HEK293 (cell line): ENCODE data around the gene AKAP8L.

Experiments
- KLF16 ChIP-seq: fragments of 450-650 bp; formaldehyde crosslinking; IDR thresholded peaks from 2 replicates; pipeline ENCODE4 v1.5.1; 2017; ENCODE audit warnings: missing biosample characterization, missing genetic modification characterization
- KLF7 ChIP-seq: fragments of 450-650 bp; formaldehyde crosslinking; IDR thresholded peaks from 2 replicates; pipeline ENCODE4 v1.5.1; 2016; ENCODE audit warnings: missing biosample characterization, missing genetic modification characterization, borderline replicate concordance
- KLF9 ChIP-seq: fragments of 450-650 bp; formaldehyde crosslinking; IDR thresholded peaks from 2 replicates; pipeline ENCODE4 v1.5.1; 2016; ENCODE audit warnings: missing biosample characterization, missing genetic modification characterization, low read depth
- MEIS1 ChIP-seq: sonication (generic); formaldehyde crosslinking; IDR thresholded peaks from 2 replicates; pipeline ENCODE4 v1.8.1; 2022; ENCODE audit warnings: missing genetic modification reagents, mild to moderate bottlenecking, borderline replicate concordance
- SETDB1 ChIP-seq: IDR thresholded peaks from one replicate; pipeline ENCODE4 v1.6.1; 2017; ENCODE audit warnings: mild to moderate bottlenecking, low read length, moderate library complexity, mixed read lengths; ENCODE audit not compliant: insufficient read length
- SP3 ChIP-seq: fragments of 450-650 bp; formaldehyde crosslinking; IDR thresholded peaks from 2 replicates; pipeline ENCODE4 v1.5.1; 2016; ENCODE audit warnings: missing biosample characterization, missing genetic modification characterization
- TCF7L2 ChIP-seq: IDR thresholded peaks from 2 replicates; pipeline ENCODE4 v1.6.1; 2011; ENCODE audit warnings: low read depth, mild to moderate bottlenecking, inconsistent platforms, low read length, moderate library complexity, borderline replicate concordance
- WT1 ChIP-seq: fragments of 450-650 bp; formaldehyde crosslinking; IDR thresholded peaks from 2 replicates; pipeline ENCODE4 v1.5.1; 2016; ENCODE audit warnings: missing biosample characterization, missing genetic modification characterization
- YY2 ChIP-seq: fragments of 450-650 bp; formaldehyde crosslinking; IDR thresholded peaks from 2 replicates; pipeline ENCODE4 v1.5.1; 2016; ENCODE audit warnings: missing biosample characterization, missing genetic modification characterization
- ZEB2 ChIP-seq: fragments of 450-650 bp; formaldehyde crosslinking; IDR thresholded peaks from 2 replicates; pipeline ENCODE4 v1.5.1; 2016; ENCODE audit warnings: missing biosample characterization, missing genetic modification characterization
- ZFP37 ChIP-seq: fragments of 450-650 bp; formaldehyde crosslinking; IDR thresholded peaks from 2 replicates; pipeline ENCODE4 v1.5.1; 2016; ENCODE audit warnings: missing biosample characterization, missing genetic modification characterization
- ZNF138 ChIP-seq: fragments of 450-650 bp; formaldehyde crosslinking; IDR thresholded peaks from 2 replicates; pipeline ENCODE4 v1.5.1; 2016; ENCODE audit warnings: missing biosample characterization, missing genetic modification characterization, borderline replicate concordance
- ZNF157 ChIP-seq: fragments of 450-650 bp; formaldehyde crosslinking; IDR thresholded peaks from 2 replicates; pipeline ENCODE4 v1.5.1; 2016; ENCODE audit warnings: missing biosample characterization, missing genetic modification characterization
- ZNF184 ChIP-seq: fragments of 450-650 bp; IDR thresholded peaks from 2 replicates; pipeline ENCODE4 v1.5.1; 2018; ENCODE audit warnings: missing biosample characterization, mild to moderate bottlenecking, missing genetic modification characterization
- ZNF239 ChIP-seq: fragments of 450-650 bp; formaldehyde crosslinking; IDR thresholded peaks from 2 replicates; pipeline ENCODE4 v1.5.1; 2016; ENCODE audit warnings: missing biosample characterization, missing genetic modification characterization
- ZNF394 ChIP-seq: fragments of 450-650 bp; formaldehyde crosslinking; IDR thresholded peaks from 2 replicates; pipeline ENCODE4 v1.5.1; 2016; ENCODE audit warnings: missing biosample characterization, missing genetic modification characterization, mild to moderate bottlenecking, moderate library complexity, borderline replicate concordance
- ZNF433 ChIP-seq: fragments of 450-650 bp; formaldehyde crosslinking; IDR thresholded peaks from 2 replicates; pipeline ENCODE4 v1.5.1; 2016; ENCODE audit warnings: missing biosample characterization, missing genetic modification characterization, low read depth
- ZNF501 ChIP-seq: fragments of 450-650 bp; formaldehyde crosslinking; IDR thresholded peaks from 2 replicates; pipeline ENCODE4 v1.5.1; 2016; ENCODE audit warnings: missing biosample characterization, missing genetic modification characterization
- ZNF585B ChIP-seq: fragments of 450-650 bp; formaldehyde crosslinking; IDR thresholded peaks from 2 replicates; pipeline ENCODE4 v1.5.1; 2016; ENCODE audit warnings: missing biosample characterization, missing genetic modification characterization
- ZNF596 ChIP-seq: fragments of 450-650 bp; IDR thresholded peaks from 2 replicates; pipeline ENCODE4 v1.5.0; 2018; ENCODE audit warnings: missing biosample characterization, mild to moderate bottlenecking, missing genetic modification characterization, moderate library complexity
- ZNF629 ChIP-seq: fragments of 450-650 bp; formaldehyde crosslinking; IDR thresholded peaks from 2 replicates; pipeline ENCODE4 v1.5.1; 2017; ENCODE audit warnings: missing biosample characterization, missing genetic modification characterization
- ZNF843 ChIP-seq: fragments of 450-650 bp; formaldehyde crosslinking; IDR thresholded peaks from 2 replicates; pipeline ENCODE4 v1.5.1; 2016; ENCODE audit warnings: missing biosample characterization, missing genetic modification characterization
- TF ChIP-seq, protein P1 (sequence below): fragments of 450-650 bp; formaldehyde crosslinking; IDR thresholded peaks from 2 replicates; pipeline ENCODE4 v1.5.1; 2016; ENCODE audit warnings: missing biosample characterization, missing genetic modification characterization
- TF ChIP-seq, protein P2 (sequence below): fragments of 450-650 bp; formaldehyde crosslinking; optimal IDR thresholded peaks from 2 replicates; pipeline ENCODE3; 2016; ENCODE audit warnings: missing biosample characterization, mild to moderate bottlenecking, missing genetic modification characterization
- TF ChIP-seq, protein P3 (sequence below): fragments of 450-650 bp; formaldehyde crosslinking; IDR thresholded peaks from 2 replicates; pipeline ENCODE4 v1.5.1; 2016; ENCODE audit warnings: missing biosample characterization, missing genetic modification characterization
- TF ChIP-seq, protein P4 (sequence below): fragments of 450-650 bp; formaldehyde crosslinking; conservative IDR thresholded peaks from 2 replicates; pipeline ENCODE4 v1.5.1; 2016; ENCODE audit warnings: low read depth, missing biosample characterization, missing genetic modification characterization
- TF ChIP-seq, protein P5 (sequence below): fragments of 450-650 bp; formaldehyde crosslinking; IDR thresholded peaks from 2 replicates; pipeline ENCODE4 v1.5.1; 2017; ENCODE audit warnings: missing biosample characterization, missing genetic modification characterization

The AKAP8L gene

DNA sequence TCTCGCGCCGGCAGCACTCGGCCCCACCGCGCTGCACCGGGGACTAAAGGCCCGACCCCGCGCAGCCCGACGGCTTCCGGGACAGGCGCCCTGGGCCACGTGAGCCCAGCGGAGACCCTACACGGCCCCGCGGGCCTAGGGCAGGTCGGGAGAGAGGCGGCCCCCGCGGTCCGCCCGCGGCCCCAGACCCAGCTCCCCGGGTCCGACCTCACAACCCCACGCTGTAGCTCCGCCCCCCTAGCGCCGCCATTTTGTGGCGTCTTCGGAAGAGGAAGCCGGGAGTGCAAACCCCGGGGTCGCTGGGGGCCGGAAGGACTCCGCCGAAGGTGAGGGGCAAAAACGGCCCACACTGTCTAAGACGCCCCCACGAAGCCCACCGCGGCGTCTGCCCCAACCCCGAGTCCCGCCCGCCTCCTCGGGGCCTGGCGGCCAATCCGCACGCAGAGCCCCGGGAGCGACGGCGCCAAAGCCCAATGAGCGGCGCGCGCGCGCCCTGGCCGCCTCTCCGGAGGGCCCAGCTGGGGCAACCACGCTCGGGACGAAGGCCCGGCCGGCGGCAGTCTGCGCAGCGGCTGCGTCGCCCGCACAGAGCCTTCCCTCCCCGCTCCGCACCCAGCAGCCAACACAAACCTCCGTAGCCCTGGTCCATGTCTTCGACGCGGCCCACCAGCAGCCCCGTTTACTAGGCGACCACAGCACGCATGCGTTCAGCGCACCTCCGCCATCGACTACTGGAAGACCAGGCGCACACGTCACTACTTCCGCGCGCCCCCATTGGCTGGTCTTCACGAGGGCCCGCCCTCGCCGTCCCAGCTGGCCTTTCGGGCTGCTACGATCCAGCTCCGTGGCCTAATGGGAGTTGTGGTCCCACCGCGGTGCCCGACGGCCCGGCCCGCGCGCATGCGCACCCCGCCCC, 39.4 kb downstream of the AKAP8L start, which contains the start of gene AKAP8 (continued):
- TF ChIP-seq, protein P1, sequence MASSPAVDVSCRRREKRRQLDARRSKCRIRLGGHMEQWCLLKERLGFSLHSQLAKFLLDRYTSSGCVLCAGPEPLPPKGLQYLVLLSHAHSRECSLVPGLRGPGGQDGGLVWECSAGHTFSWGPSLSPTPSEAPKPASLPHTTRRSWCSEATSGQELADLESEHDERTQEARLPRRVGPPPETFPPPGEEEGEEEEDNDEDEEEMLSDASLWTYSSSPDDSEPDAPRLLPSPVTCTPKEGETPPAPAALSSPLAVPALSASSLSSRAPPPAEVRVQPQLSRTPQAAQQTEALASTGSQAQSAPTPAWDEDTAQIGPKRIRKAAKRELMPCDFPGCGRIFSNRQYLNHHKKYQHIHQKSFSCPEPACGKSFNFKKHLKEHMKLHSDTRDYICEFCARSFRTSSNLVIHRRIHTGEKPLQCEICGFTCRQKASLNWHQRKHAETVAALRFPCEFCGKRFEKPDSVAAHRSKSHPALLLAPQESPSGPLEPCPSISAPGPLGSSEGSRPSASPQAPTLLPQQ (tag by site-specific recombination), result peak; percentile 32
- TF ChIP-seq ZNF394 (tag by site-specific recombination) (no peak), ZFP37 (no peak), SP3 (tag by site-specific recombination) (peak; percentile 58; the same call in 1 of the 2 replicates), ZNF843 (tag by site-specific recombination) (no peak), KLF9 (tag by site-specific recombination) (peak; percentile 33), KLF7 (tag by site-specific recombination) (no peak), WT1 (tag by site-specific recombination) (no peak), SETDB1 (no peak), ZNF629 (tag by site-specific recombination) (peak; percentile 55), ZNF596 (tag by site-specific recombination) (0 out of 2 replicates have a peak, but pooled peaks have one; percentile 16), ZNF138 (tag by site-specific recombination) (no peak), ZNF585B (no peak), ZNF501 (tag by site-specific recombination) (no peak), KLF16 (tag by site-specific recombination) (no peak), TCF7L2 (no peak), ZNF433 (tag by site-specific recombination) (no peak), ZNF157 (tag by site-specific recombination) (no peak), MEIS1 (no peak), ZNF239 (no peak), YY2 (tag by site-specific recombination) (peak; percentile 54), ZNF184 (tag by site-specific recombination) (peak; percentile 36; the same call in 1 of the 2 replicates), ZEB2 (no peak)
- TF ChIP-seq, protein P2, sequence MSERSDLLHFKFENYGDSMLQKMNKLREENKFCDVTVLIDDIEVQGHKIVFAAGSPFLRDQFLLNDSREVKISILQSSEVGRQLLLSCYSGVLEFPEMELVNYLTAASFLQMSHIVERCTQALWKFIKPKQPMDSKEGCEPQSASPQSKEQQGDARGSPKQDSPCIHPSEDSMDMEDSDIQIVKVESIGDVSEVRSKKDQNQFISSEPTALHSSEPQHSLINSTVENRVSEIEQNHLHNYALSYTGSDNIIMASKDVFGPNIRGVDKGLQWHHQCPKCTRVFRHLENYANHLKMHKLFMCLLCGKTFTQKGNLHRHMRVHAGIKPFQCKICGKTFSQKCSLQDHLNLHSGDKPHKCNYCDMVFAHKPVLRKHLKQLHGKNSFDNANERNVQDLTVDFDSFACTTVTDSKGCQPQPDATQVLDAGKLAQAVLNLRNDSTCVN (tag by site-specific recombination), result peak; percentile 67
- TF ChIP-seq, protein P3, sequence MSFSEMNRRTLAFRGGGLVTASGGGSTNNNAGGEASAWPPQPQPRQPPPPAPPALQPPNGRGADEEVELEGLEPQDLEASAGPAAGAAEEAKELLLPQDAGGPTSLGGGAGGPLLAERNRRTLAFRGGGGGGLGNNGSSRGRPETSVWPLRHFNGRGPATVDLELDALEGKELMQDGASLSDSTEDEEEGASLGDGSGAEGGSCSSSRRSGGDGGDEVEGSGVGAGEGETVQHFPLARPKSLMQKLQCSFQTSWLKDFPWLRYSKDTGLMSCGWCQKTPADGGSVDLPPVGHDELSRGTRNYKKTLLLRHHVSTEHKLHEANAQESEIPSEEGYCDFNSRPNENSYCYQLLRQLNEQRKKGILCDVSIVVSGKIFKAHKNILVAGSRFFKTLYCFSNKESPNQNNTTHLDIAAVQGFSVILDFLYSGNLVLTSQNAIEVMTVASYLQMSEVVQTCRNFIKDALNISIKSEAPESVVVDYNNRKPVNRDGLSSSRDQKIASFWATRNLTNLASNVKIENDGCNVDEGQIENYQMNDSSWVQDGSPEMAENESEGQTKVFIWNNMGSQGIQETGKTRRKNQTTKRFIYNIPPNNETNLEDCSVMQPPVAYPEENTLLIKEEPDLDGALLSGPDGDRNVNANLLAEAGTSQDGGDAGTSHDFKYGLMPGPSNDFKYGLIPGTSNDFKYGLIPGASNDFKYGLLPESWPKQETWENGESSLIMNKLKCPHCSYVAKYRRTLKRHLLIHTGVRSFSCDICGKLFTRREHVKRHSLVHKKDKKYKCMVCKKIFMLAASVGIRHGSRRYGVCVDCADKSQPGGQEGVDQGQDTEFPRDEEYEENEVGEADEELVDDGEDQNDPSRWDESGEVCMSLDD, result peak; percentile 46; the same call in 1 of the 2 replicates
- TF ChIP-seq, protein P4, sequence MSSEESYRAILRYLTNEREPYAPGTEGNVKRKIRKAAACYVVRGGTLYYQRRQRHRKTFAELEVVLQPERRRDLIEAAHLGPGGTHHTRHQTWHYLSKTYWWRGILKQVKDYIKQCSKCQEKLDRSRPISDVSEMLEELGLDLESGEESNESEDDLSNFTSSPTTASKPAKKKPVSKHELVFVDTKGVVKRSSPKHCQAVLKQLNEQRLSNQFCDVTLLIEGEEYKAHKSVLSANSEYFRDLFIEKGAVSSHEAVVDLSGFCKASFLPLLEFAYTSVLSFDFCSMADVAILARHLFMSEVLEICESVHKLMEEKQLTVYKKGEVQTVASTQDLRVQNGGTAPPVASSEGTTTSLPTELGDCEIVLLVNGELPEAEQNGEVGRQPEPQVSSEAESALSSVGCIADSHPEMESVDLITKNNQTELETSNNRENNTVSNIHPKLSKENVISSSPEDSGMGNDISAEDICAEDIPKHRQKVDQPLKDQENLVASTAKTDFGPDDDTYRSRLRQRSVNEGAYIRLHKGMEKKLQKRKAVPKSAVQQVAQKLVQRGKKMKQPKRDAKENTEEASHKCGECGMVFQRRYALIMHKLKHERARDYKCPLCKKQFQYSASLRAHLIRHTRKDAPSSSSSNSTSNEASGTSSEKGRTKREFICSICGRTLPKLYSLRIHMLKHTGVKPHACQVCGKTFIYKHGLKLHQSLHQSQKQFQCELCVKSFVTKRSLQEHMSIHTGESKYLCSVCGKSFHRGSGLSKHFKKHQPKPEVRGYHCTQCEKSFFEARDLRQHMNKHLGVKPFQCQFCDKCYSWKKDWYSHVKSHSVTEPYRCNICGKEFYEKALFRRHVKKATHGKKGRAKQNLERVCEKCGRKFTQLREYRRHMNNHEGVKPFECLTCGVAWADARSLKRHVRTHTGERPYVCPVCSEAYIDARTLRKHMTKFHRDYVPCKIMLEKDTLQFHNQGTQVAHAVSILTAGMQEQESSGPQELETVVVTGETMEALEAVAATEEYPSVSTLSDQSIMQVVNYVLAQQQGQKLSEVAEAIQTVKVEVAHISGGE (tag by site-specific recombination), result peak; percentile 83
- TF ChIP-seq, protein P5, sequence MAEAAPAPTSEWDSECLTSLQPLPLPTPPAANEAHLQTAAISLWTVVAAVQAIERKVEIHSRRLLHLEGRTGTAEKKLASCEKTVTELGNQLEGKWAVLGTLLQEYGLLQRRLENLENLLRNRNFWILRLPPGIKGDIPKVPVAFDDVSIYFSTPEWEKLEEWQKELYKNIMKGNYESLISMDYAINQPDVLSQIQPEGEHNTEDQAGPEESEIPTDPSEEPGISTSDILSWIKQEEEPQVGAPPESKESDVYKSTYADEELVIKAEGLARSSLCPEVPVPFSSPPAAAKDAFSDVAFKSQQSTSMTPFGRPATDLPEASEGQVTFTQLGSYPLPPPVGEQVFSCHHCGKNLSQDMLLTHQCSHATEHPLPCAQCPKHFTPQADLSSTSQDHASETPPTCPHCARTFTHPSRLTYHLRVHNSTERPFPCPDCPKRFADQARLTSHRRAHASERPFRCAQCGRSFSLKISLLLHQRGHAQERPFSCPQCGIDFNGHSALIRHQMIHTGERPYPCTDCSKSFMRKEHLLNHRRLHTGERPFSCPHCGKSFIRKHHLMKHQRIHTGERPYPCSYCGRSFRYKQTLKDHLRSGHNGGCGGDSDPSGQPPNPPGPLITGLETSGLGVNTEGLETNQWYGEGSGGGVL (tag by site-specific recombination), result no peak
